Activated gamma-delta T cell (primary cell): ENCODE measurements around the gene MRPL54.
A peak's percentile ranks its signal among the peaks of the same experiment; 100 is the strongest.

Source experiments
- DNase-seq: peaks from one replicate; lab custom pipeline; 2025; lab: John Stamatoyannopoulos, UW

The MRPL54 gene

DNA sequence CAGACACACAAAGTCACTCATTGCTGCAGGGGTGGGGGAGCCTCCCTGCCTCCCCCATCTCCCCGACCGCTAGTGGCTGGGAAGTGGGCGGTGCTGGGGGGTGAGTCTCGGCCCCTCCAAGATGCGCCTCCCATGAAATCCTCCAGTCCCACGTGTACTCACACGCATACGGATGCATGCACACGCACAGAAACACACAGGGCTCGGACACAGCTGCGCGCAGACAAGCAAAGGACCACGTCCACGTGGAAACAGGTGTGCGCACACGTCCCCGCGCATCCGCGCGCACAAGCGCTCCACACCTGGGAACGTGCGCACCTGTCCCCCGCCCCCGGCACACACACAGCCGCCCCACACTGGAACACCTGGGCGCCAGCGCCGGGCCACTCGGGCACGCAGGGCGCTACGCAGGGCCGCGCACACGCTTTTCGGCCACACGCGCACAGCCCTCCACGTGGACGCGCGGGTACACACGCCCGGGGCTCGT lies 23.0 kb downstream of the MRPL54 start:
- DNase-seq = no peak

DNA sequence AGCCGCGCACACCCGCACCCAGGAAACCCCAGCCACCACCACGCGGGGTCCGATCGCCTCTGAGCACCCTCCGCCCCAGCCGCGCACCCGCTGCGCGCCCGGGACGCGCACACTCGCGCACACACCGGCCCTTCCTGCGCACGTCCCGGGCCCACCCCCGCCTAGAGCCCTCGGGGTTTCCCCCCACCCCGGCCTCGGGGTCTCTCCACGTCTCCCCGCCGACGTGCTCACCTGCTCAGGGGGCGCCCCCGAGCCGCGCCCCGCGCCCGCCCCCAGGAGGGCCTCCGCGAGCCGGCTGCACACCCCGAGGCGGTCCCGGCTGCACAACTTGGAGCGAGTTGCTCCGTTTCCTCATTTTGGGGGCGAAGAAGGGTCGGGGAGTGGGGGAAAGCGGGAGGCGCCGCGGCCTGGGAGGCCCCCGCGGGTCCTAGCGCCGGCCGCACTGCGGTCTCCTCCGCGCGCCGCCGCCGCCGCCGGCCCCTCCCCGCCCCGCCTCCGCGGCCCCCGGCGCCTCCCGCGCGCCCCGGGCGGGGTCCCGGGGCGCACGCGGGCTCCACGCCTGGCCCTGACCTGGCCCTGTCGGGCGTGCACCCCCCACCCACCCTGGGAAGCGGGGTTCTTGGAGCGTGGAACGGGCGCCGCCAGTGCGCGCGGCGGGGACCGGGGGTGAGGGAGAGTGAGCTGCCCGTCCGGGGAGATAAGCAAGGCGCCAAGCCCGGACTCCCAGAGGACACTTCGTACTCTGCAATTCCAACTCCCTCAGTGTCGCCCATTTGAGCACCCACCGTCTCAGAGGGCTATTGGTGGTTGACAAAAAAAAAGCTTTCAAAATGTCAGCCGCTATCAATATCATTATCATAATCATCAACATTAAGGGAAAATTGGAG lies 23.7 kb downstream of the MRPL54 start, which contains the start of gene MATK:
Gene MATK (minus strand): TSS at position 444 of the 887 bp plus-strand sequence. CDS start 1,246 bp downstream, outside the sequence.
- no peak for DNase-seq

- DNase-seq = no peak
These were observed 26.7 kb downstream of the MRPL54 start for GRCh38 chr19:3788996-3789778.

- DNase-seq = no peak
These were observed 27.8 kb downstream of the MRPL54 start for GRCh38 chr19:3790209-3790734.

GRCh38 chr19:3790941-3791340 lies 28.5 kb downstream of the MRPL54 start:
- DNase-seq = no peak

- DNase-seq = no peak
These were observed 29.6 kb downstream of the MRPL54 start for GRCh38 chr19:3792114-3792513.

GRCh38 chr19:3793799-3794198 lies 31.3 kb downstream of the MRPL54 start:
- DNase-seq = no peak

DNA sequence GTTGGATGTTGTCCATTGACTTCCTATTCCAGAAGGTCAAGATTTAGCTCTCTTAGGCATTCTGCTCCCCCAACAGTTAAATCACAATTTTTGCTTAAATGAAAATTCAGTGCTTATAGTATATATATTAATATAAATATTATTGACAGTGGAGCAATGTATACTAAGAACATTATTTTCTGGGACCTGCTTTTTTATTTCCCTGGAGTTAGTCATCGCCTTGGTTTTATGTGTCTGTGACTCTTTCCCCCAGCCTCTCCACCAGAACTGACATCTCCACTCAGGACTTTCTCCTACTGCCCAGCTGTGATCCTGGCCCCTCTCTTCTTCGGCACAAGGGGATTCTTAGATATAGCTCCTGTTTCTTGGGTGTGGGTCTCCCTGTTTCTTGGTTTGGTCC lies 33.9 kb downstream of the MRPL54 start:
- DNase-seq = no peak

DNA sequence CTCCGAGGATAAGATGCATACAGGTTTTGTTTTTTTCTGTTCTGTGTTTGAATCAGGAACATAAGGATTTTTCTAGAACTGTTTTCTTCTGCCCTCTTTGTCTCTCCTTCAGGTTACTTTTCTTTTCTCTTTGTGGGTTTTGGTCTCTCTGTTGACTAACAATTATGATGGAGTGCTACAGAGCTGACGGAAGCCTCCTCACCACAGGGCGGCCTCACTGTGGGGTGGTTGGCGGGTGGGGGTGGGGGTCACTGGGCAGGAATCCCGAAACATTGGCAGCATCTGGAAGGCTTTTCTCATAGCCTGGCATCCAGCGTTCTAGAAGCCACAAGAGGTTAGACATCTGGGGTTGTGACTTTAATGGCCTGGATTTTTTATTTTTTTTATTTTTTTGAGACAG lies 35.7 kb downstream of the MRPL54 start:
- DNase-seq = peak; percentile 49

GRCh38 chr19:3800996-3801395 lies 38.5 kb downstream of the MRPL54 start:
- DNase-seq = no peak

DNA sequence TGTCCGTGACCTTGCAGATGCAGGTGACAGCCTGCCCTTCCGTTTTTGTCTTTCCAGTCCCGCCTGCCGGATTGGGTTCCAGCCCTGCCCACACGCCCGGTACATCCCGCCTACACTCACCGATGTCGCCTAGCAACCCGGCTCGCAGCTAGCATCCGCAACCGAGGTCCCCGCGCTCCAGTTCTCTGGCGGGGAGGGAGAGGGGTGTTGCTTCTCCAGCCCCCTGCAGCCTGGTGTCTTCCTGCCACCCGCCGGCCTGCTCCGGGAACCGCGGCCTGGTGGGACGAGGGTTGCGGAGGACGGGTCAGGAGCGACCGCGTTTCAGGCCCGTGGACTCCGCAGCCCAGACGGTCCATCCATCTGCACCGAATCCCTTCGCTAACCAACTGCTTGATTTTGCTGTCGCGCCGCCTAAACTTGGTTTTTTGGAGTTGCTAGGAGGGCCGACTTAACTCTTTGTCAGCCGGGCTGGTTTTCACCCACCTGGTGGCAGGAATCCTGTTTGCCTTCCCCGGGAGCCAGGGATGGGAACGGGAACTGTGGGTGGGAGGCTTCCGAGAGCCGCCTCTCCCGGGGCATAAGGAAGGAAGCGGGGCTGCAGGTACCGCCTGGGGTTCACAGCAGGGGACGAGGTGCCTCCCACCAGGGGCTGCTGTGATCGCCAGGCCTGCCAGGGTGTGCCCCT lies 39.1 kb downstream of the MRPL54 start:
- peak; percentile 60 for DNase-seq

DNA sequence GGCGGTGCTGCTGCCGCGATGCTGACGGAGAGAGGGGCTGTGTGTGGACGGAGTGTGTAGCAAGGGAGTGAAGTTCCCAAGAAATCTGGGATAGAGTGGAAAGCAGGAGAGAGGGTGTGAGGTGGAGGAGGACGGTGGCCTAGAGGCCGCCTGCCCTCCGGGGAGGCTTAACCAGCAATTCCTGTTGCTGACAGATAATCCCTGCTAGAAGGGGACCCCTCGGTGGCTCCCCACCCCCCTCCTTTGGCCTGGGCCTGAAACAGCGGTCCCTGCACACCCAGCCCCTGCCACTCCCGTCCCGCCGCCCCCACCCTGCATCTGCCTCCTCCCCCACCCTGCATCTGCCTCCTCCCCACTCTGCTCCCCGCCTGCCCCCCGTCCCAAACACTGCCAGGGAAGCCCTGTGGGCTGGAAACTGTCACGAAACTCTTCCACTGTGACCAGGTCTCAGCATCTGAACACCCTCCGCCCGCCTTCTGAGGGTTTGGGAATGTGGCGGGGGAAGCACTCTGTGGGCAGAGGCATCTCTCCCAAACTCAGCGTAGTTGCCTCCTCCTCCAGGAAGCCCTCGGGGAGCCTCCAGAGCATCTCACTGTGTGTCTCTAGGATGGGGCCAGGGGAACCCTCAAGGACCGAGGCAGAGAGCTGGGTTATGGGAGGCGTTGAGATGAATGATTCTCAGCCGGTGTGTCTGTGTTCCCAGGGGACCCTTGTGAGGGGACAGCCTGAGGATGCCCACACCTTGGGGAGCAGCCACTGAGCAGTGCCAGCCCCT lies 40.8 kb downstream of the MRPL54 start:
- DNase-seq = no peak

DNA sequence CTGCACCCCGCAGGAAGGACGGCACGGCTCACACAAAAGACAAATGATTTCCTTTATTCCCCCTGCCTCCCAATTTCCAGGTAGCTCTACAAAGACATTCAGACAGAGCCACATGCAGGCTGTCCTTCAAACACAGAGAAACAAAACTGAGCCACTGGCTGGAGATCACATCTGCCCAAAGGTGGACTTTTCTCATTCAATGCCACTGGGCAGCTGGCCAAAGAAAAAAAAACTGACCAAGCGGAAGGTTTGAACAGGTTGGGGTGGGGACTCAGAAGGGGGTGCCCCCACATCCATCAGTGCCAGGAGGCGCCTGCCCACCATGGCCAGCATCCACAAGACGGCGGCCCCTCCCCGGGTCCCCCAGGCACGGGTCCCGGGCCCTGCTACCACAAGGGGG lies 41.5 kb downstream of the MRPL54 start:
- no peak for DNase-seq

DNA sequence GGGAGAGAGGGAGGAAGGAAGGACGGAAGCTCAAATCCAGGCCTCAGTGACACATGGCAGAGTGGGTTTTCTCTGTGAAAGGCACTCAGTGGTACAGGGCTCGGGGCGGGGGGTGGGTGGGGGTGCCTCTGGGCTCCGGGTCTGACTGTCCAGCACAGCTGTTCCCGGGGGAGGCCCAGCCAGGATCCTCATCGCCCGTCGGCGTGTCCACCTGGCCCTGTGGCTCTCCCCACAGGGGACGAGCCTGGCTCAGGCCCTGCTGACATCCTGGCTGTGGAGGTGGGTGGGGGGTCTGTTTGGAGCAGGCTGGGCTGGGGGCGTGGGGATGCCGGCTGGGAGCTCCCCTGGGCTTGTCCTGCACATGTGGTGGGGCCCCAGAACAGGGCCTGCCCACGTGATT lies 41.9 kb downstream of the MRPL54 start:
- DNase-seq = no peak

- no peak for DNase-seq
These were observed 43.4 kb downstream of the MRPL54 start for GRCh38 chr19:3805859-3806258.

DNA sequence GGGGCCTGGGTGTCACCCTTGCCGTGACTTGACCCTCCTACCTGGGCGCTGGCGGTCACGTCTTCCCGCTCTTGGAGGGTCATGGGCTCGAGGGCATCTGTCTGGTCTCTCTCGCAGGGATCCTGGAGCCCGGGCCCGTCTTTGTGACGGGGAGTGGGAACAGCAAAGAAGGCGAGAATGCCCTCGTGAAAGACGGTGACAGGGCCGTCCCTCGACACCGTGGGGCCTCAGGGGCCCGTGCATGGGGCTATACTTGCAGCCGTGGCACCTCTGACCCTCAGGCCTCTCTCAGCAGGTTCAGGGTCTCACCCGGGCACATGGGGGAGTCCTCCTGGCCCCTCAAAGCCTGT lies 44.6 kb downstream of the MRPL54 start:
- DNase-seq = no peak

DNA sequence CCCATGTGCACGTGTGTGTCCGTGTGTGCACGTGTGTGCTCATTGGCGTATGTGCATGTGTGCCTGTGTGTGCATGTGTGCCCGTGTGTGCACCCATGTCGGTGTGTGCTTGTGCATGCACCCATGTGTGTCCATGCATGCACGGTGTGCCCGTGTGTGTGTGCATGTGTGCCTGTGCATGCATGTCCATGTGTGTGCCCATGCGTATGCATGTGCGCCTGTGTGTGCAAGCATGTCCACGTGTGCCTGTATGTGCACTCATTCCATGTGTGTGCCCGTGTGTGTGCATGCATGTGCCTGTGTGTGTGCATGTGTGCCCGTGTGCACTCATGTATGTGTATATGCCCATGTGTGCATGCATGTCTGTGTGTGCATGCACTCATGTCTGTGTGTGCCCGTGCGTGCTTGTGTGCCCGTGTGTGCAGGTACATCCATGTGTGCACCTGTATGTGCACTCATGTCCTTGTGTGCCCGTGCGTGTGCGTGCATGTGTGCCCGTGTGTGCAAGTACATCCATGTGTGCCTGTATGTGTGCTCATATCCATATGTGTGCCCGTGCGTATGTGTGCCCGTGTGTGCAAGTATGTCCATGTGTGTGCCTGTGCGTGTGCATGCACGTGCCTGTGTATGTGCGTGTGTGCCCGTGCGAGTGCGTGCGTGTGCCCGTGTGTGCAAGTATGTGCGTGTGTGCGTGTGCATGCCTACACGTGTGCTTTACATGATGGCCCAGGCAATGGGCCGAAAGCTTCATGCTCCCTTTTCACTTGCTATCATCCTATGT lies 45.3 kb downstream of the MRPL54 start:
- no peak for DNase-seq

DNA sequence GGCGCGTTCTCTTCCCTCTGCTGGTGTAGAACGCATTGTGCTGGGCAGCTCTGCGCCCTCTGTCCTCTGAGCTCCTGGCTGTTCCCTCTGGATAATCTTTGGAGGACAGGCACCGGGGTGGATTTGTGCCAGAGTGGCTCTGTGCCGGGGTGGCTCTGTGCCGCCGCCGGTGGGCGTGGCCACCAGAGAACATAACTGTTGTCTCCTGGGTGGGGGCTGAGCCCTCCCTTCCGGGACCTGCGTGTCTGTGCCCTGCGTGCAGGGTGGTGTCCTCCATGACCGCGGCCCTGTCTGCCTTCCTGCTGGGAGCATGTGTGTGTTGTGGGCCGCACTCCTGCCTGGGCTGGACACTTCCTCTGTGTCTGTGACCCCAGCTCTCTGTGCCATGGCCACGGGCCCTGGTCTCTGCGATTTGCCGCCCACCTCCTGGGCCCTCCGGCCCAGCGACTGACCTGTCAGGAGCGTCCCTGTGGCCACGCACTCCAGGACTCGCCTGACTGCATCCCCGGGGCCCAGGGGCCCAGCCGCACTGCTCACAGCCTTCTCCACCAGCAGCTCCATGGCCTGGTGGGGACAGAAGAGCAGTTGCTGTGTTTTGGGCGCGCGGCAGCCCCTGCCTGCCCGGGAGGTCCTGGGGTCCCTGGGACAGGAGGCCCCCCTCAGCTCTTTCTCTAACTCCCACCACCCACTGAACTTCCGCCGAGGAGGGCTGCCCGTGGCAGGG lies 46.1 kb downstream of the MRPL54 start:
- no peak for DNase-seq

GRCh38 chr19:3809881-3810707 lies 47.6 kb downstream of the MRPL54 start:
- no peak for DNase-seq
